ENCODE data around the gene RHBDD1. TPM values are rescaled to one million over a fixed set of nuclear protein-coding genes. Genes with fewer than 3 reads are reported as not detected.

The RHBDD1 gene
- total and polyA plus RNA-seq, 3 experiments from 2014 or later, result 19.2 to 35.7 (median 32.8) TPM

GRCh38 chr2:226847090-226847489 is 11.2 kb downstream of the RHBDD1 start:
- no peak overlapping the region for H3K4me3 ChIP-seq (ENCODE audit: low read length)
- Mint-ChIP-seq H3K27ac (no peak overlapping the region), H3K36me3 (peaks cover 2 to 10% (median 7%) of the 10 kb centered on the region in 3 donors), H3K4me3 (no peak overlapping the region), H3K9me3 (no peaks in the 10 kb centered on the region), H3K27me3 (no peaks in the 10 kb centered on the region), H3K4me1 (peaks cover 16 to 44% (median 23%) of the 10 kb centered on the region in 3 donors)
- no peaks in the 10 kb centered on the region for H3K27me3 ChIP-seq (ENCODE audit: insufficient read depth, low read length, poor library complexity, severe bottlenecking)
- H3K27ac ChIP-seq (ENCODE audit: low read depth, low read length), result no peak overlapping the region
- DNase-seq, result no peak
- CTCF ChIA-PET, result interaction anchor here (1.3 kb wide), 1 partner anchor 45 kb away, joined by 4 read pairs; no protein-coding TSS in a partner anchor
- H3K4me1 ChIP-seq (ENCODE audit: insufficient read depth, low read length), result no peaks in the 10 kb centered on the region
- no peaks in the 10 kb centered on the region for H3K9me3 ChIP-seq (ENCODE audit: low read length)
- POLR2A ChIA-PET, result no interaction called here
- no peaks in the 10 kb centered on the region for H3K36me3 ChIP-seq (ENCODE audit: insufficient read depth, low read length)

DNA sequence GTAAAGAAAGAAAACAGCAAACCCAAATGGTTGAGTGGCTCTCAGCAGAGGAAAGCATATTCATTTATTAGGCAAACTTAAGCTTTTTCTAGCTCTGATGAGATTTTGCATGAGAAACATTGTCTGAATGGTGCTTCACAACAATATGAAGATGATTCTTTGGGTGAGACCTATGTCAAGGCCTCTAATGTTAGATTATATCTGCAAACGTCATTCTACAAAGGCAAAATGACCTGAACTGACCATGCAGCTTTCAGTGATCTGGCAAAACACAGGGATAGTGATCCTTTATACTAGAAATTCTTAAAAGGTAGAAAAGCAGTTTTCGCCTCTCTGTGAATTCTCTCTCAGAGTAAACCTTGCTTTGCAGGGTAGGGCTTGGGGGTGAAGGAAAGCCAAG is 11.7 kb downstream of the RHBDD1 start:
- Histone ChIP-seq H3K27ac (ENCODE audit: low read depth, low read length) (no peak overlapping the region), H3K4me3 (ENCODE audit: low read length) (no peak overlapping the region), H3K27me3 (ENCODE audit: insufficient read depth, low read length, poor library complexity, severe bottlenecking) (no peaks in the 10 kb centered on the region), H3K9me3 (ENCODE audit: low read length) (no peaks in the 10 kb centered on the region), H3K36me3 (ENCODE audit: insufficient read depth, low read length) (no peaks in the 10 kb centered on the region), H3K4me1 (ENCODE audit: insufficient read depth, low read length) (no peaks in the 10 kb centered on the region)
- Mint-ChIP-seq H3K4me1 (peaks cover 12 to 39% (median 20%) of the 10 kb centered on the region in 3 donors), H3K9me3 (no peaks in the 10 kb centered on the region), H3K36me3 (peaks cover 2 to 10% (median 7%) of the 10 kb centered on the region in 3 donors), H3K27me3 (no peaks in the 10 kb centered on the region), H3K4me3 (no peak overlapping the region), H3K27ac (no peak overlapping the region)
- POLR2A ChIA-PET, result no interaction called here
- no peak for DNase-seq
- CTCF ChIA-PET, result interaction anchor here (1.3 kb wide), 1 partner anchor 45 kb away, joined by 4 read pairs; no protein-coding TSS in a partner anchor

DNA sequence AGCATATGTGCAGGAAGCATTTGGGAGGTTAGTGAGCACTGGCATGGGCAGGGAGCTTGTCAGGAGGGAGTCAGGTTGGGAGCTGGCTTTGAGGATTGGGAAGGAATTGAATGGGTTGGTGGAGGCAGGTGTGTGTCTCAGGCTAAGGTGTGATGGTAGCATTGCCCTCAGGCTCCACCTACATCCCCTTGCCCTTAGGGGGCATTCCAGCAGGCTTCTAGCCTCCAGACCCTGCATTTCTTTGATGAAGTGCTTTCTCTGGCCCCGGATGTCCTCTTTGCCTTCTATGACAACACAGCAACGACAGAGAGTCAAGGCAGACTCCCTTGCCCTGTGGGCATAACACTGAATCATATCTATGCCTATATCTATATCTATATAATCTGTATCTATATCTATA is 13.5 kb downstream of the RHBDD1 start:
- Mint-ChIP-seq H3K4me1 (peaks cover 5 to 21% (median 6%) of the 10 kb centered on the region in 3 donors), H3K9me3 (no peaks in the 10 kb centered on the region), H3K36me3 (peaks cover 5 to 10% (median 10%) of the 10 kb centered on the region in 3 donors), H3K27ac (no peak overlapping the region), H3K27me3 (no peaks in the 10 kb centered on the region), H3K4me3 (no peak overlapping the region)
- ChIA-PET CTCF (no interaction called here), POLR2A (no interaction called here)
- H3K27ac ChIP-seq (ENCODE audit: low read depth, low read length), result no peak overlapping the region
- H3K4me1 ChIP-seq (ENCODE audit: insufficient read depth, low read length), result no peaks in the 10 kb centered on the region
- no peak for DNase-seq
- no peak overlapping the region for H3K4me3 ChIP-seq (ENCODE audit: low read length)
- H3K27me3 ChIP-seq (ENCODE audit: insufficient read depth, low read length, poor library complexity, severe bottlenecking), result no peaks in the 10 kb centered on the region
- H3K9me3 ChIP-seq (ENCODE audit: low read length), result no peaks in the 10 kb centered on the region
- no peaks in the 10 kb centered on the region for H3K36me3 ChIP-seq (ENCODE audit: insufficient read depth, low read length)

- H3K27me3 ChIP-seq (ENCODE audit: insufficient read depth, low read length, poor library complexity, severe bottlenecking), result no peaks in the 10 kb centered on the region
- H3K27me3 Mint-ChIP-seq, result no peaks in the 10 kb centered on the region
- H3K9me3 Mint-ChIP-seq, result no peaks in the 10 kb centered on the region
- no peak overlapping the region for H3K27ac ChIP-seq (ENCODE audit: low read depth, low read length)
- H3K36me3 Mint-ChIP-seq, result peaks cover 5 to 10% (median 10%) of the 10 kb centered on the region in 3 donors
- no peak overlapping the region for H3K4me3 Mint-ChIP-seq
- H3K4me1 ChIP-seq (ENCODE audit: insufficient read depth, low read length), result no peaks in the 10 kb centered on the region
- CTCF ChIA-PET, result no interaction called here
- DNase-seq, result no peak
- peaks cover 5 to 18% (median 6%) of the 10 kb centered on the region in 3 donors for H3K4me1 Mint-ChIP-seq
- no peak overlapping the region for H3K27ac Mint-ChIP-seq
- H3K4me3 ChIP-seq (ENCODE audit: low read length), result no peak overlapping the region
- H3K9me3 ChIP-seq (ENCODE audit: low read length), result no peaks in the 10 kb centered on the region
- no peaks in the 10 kb centered on the region for H3K36me3 ChIP-seq (ENCODE audit: insufficient read depth, low read length)
- POLR2A ChIA-PET, result no interaction called here
Observed at GRCh38 chr2:226850024-226850423, 14.2 kb downstream of the RHBDD1 start.

GRCh38 chr2:226855787-226856186 is 19.9 kb downstream of the RHBDD1 start:
- Mint-ChIP-seq H3K36me3 (peaks cover 3 to 13% (median 9%) of the 10 kb centered on the region in 3 donors), H3K27me3 (no peaks in the 10 kb centered on the region), H3K27ac (no peak overlapping the region), H3K4me3 (no peak overlapping the region), H3K4me1 (peaks cover 7 to 19% (median 16%) of the 10 kb centered on the region in 3 donors), H3K9me3 (no peaks in the 10 kb centered on the region)
- no peak for DNase-seq
- no peaks in the 10 kb centered on the region for H3K36me3 ChIP-seq (ENCODE audit: insufficient read depth, low read length)
- ChIA-PET POLR2A (no interaction called here), CTCF (no interaction called here)
- no peak overlapping the region for H3K27ac ChIP-seq (ENCODE audit: low read depth, low read length)
- H3K9me3 ChIP-seq (ENCODE audit: low read length), result no peaks in the 10 kb centered on the region
- H3K27me3 ChIP-seq (ENCODE audit: insufficient read depth, low read length, poor library complexity, severe bottlenecking), result no peaks in the 10 kb centered on the region
- no peaks in the 10 kb centered on the region for H3K4me1 ChIP-seq (ENCODE audit: insufficient read depth, low read length)
- no peak overlapping the region for H3K4me3 ChIP-seq (ENCODE audit: low read length)

DNA sequence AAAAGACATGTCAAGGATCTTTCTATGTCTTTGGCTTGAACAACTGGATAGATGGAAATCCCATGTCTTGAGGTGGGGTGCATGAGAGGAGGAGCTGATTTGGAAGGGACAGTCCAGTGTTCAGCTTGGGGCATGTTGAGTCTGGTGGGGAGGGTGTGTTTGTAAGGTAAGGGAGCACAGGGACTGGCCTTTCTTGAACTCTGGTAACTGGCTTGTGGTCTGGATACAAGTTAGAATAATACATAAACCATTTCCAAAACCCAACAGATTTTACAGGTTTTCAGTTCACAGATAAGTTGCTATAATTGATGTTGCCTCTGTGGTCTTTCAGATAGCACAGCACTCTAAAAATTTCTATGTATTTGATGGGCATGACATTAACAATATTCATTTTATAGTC is 24.2 kb downstream of the RHBDD1 start:
- H3K4me3 Mint-ChIP-seq, result no peak overlapping the region
- DNase-seq, result no peak
- H3K4me1 Mint-ChIP-seq, result peaks cover 15 to 42% (median 36%) of the 10 kb centered on the region in 3 donors
- H3K9me3 ChIP-seq (ENCODE audit: low read length), result no peaks in the 10 kb centered on the region
- POLR2A ChIA-PET, result no interaction called here
- no peaks in the 10 kb centered on the region for H3K9me3 Mint-ChIP-seq
- no peaks in the 10 kb centered on the region for H3K27me3 Mint-ChIP-seq
- H3K27ac Mint-ChIP-seq, result no peak overlapping the region
- H3K36me3 Mint-ChIP-seq, result peaks cover 5 to 15% (median 13%) of the 10 kb centered on the region in 3 donors
- H3K27ac ChIP-seq (ENCODE audit: low read depth, low read length), result no peak overlapping the region
- no peaks in the 10 kb centered on the region for H3K27me3 ChIP-seq (ENCODE audit: insufficient read depth, low read length, poor library complexity, severe bottlenecking)
- H3K4me1 ChIP-seq (ENCODE audit: insufficient read depth, low read length), result no peaks in the 10 kb centered on the region
- H3K36me3 ChIP-seq (ENCODE audit: insufficient read depth, low read length), result no peaks in the 10 kb centered on the region
- CTCF ChIA-PET, result no interaction called here
- H3K4me3 ChIP-seq (ENCODE audit: low read length), result no peak overlapping the region

GRCh38 chr2:226862623-226863022 is 26.8 kb downstream of the RHBDD1 start:
- Mint-ChIP-seq H3K9me3 (no peaks in the 10 kb centered on the region), H3K27me3 (no peaks in the 10 kb centered on the region), H3K36me3 (peaks cover 13 to 32% (median 19%) of the 10 kb centered on the region in 3 donors), H3K4me3 (no peak overlapping the region), H3K27ac (peak overlapping the region in 2 of 8 donors; percentile 26 to 83), H3K4me1 (peaks cover 18 to 42% (median 36%) of the 10 kb centered on the region in 3 donors)
- Histone ChIP-seq H3K9me3 (ENCODE audit: low read length) (no peaks in the 10 kb centered on the region), H3K4me3 (ENCODE audit: low read length) (no peak overlapping the region), H3K27ac (ENCODE audit: low read depth, low read length) (no peak overlapping the region), H3K27me3 (ENCODE audit: insufficient read depth, low read length, poor library complexity, severe bottlenecking) (no peaks in the 10 kb centered on the region), H3K36me3 (ENCODE audit: insufficient read depth, low read length) (no peaks in the 10 kb centered on the region), H3K4me1 (ENCODE audit: insufficient read depth, low read length) (no peaks in the 10 kb centered on the region)
- no peak for DNase-seq
- ChIA-PET POLR2A (no interaction called here), CTCF (no interaction called here)

GRCh38 chr2:226865273-226865672 is 29.4 kb downstream of the RHBDD1 start:
- no peaks in the 10 kb centered on the region for H3K4me1 ChIP-seq (ENCODE audit: insufficient read depth, low read length)
- no peak for DNase-seq
- ChIA-PET POLR2A (no interaction called here), CTCF (no interaction called here)
- Mint-ChIP-seq H3K36me3 (peaks cover 25 to 56% (median 33%) of the 10 kb centered on the region in 3 donors), H3K4me1 (peaks cover 12 to 34% (median 24%) of the 10 kb centered on the region in 3 donors), H3K9me3 (no peaks in the 10 kb centered on the region), H3K27me3 (no peaks in the 10 kb centered on the region), H3K4me3 (no peak overlapping the region), H3K27ac (no peak overlapping the region)
- no peaks in the 10 kb centered on the region for H3K27me3 ChIP-seq (ENCODE audit: insufficient read depth, low read length, poor library complexity, severe bottlenecking)
- H3K4me3 ChIP-seq (ENCODE audit: low read length), result no peak overlapping the region
- no peaks in the 10 kb centered on the region for H3K9me3 ChIP-seq (ENCODE audit: low read length)
- H3K27ac ChIP-seq (ENCODE audit: low read depth, low read length), result no peak overlapping the region
- H3K36me3 ChIP-seq (ENCODE audit: insufficient read depth, low read length), result no peaks in the 10 kb centered on the region

Measured in CD8-positive, alpha-beta memory T cell (primary cell).